GM12878 (cell line): ENCODE results near the gene BCL11A. TPM values are rescaled to one million over a fixed set of nuclear protein-coding genes. Genes with fewer than 3 reads are reported as not detected.

Experiments used
- ATAC-seq: fragments of 200-7000 bp; cut with Tn5 transposase; 3 replicates; pipeline ENCODE4 v1.9.1; 2020; ENCODE audit warnings: mild to moderate bottlenecking, moderate library complexity
- BruUV-seq: library from RNA; stranded (reverse); fragments of 400-500 nt; replicated peaks from 2 replicates; lab custom pipeline; 2021; lab: Mats Ljungman, UMichigan
- CTCF ChIA-PET: fragments of 300-600 bp; sonication (Branson Sonifier 250); formaldehyde crosslinking; extraction: SDS; loops from one replicate; lab custom pipeline; 2021; ENCODE audit warnings: inconsistent platforms; lab: Yijun Ruan, JAX
- POLR2A ChIA-PET: fragments of 350-600 bp; formaldehyde crosslinking; extraction: SDS; loops from one replicate; lab custom pipeline; 2021; ENCODE audit warnings: inconsistent platforms; lab: Charles Lee
- RAD21 ChIA-PET: fragments of 300-600 bp; sonication (Branson Sonifier 250); formaldehyde crosslinking; loops from one replicate; lab custom pipeline; 2023; ENCODE audit warnings: antibody characterized with exemption; ENCODE audit not compliant: unreplicated experiment; lab: Charles Lee
- SMC1A ChIA-PET: fragments of 300-600 bp; sonication (Branson Sonifier 250); formaldehyde crosslinking; loops from one replicate; lab custom pipeline; 2023; ENCODE audit not compliant: unreplicated experiment, uncharacterized antibody; lab: Charles Lee
- DNase-seq: peaks from one replicate; pipeline ENCODE4 v3.0.0-alpha.2; 2011; ENCODE audit warnings: low read depth, low spot score
- FAIRE-seq: peaks from 3 replicates; lab custom pipeline; 2011; peaks lifted over from hg19 to GRCh38; lab: Jason Lieb, UNC
- H2AFZ ChIP-seq: 2 replicates; pipeline ENCODE4 v1.6.0; 2011; ENCODE audit warnings: low read depth, low read length, control low read depth; ENCODE audit not compliant: control insufficient read depth
- H3K27ac ChIP-seq: 2 replicates; pipeline ENCODE4 v1.5.1; 2011; ENCODE audit warnings: control low read depth; ENCODE audit not compliant: control insufficient read depth, insufficient read depth
- H3K27me3 ChIP-seq, 2 experiments: replicated peaks in 1 of 2; 2 replicates each; pipeline versions ENCODE4 v1.6.0 to v1.6.1; 2011; ENCODE audit warnings: low read length in 1 of 2; ENCODE audit not compliant: control insufficient read depth in 2 of 2, insufficient read depth in 2 of 2
- H3K36me3 ChIP-seq, 2 experiments: 2 replicates each; pipeline ENCODE4 v1.5.1; 2011; ENCODE audit warnings: low read length in 1 of 2; ENCODE audit not compliant: control insufficient read depth in 2 of 2, insufficient read depth in 2 of 2
- H3K4me1 ChIP-seq: 2 replicates; pipeline ENCODE4 v1.6.1; 2011; ENCODE audit warnings: mild to moderate bottlenecking, low read length, moderate library complexity, mixed read lengths; ENCODE audit not compliant: control insufficient read depth, insufficient read depth
- H3K4me2 ChIP-seq: 2 replicates; pipeline ENCODE4 v1.6.0; 2011; ENCODE audit warnings: control low read depth; ENCODE audit not compliant: control insufficient read depth, insufficient read depth
- H3K4me3 ChIP-seq: fragments of 200-600 bp; sonication (generic); 2 replicates; pipeline ENCODE4 v1.5.1; 2016
- H3K79me2 ChIP-seq: 2 replicates; pipeline ENCODE4 v1.6.0; 2011; ENCODE audit warnings: low read length; ENCODE audit not compliant: control insufficient read depth, insufficient read depth
- H3K9ac ChIP-seq: 2 replicates; pipeline ENCODE4 v1.8.0; 2011; ENCODE audit warnings: low read length, control low read depth, mixed read lengths; ENCODE audit not compliant: control insufficient read depth, insufficient read depth
- H3K9me3 ChIP-seq: replicated peaks from 3 replicates; pipeline ENCODE4 v1.5.1; 2011; ENCODE audit warnings: mild to moderate bottlenecking, low read length; ENCODE audit not compliant: control insufficient read depth, insufficient read depth
- H4K20me1 ChIP-seq: 2 replicates; pipeline ENCODE4 v1.6.0; 2011; ENCODE audit not compliant: control insufficient read depth, insufficient read depth
- BRCA1 ChIP-seq: IDR thresholded peaks from 2 replicates; pipeline ENCODE4 v1.6.1; 2011; ENCODE audit warnings: low read depth, low read length, improper control_type of control experiment
- CHD4 ChIP-seq: fragments of 200-600 bp; sonication (generic); IDR thresholded peaks from 2 replicates; pipeline ENCODE4 v1.6.1; 2016; ENCODE audit warnings: mild to moderate bottlenecking
- ELK1 ChIP-seq: IDR thresholded peaks from 2 replicates; pipeline ENCODE4 v1.6.1; 2012; ENCODE audit warnings: low read depth, low read length, improper control_type of control experiment
- FOXM1 ChIP-seq: IDR thresholded peaks from 2 replicates; pipeline ENCODE4 v1.6.1; 2012; ENCODE audit warnings: low read depth, mild to moderate bottlenecking, inconsistent platforms, low read length, moderate library complexity
- IRF4 ChIP-seq: IDR thresholded peaks from 2 replicates; pipeline ENCODE4 v1.6.1; 2011; ENCODE audit warnings: low read depth, low read length
- JUNB ChIP-seq: IDR thresholded peaks from 2 replicates; pipeline ENCODE4 v1.6.1; 2016; ENCODE audit warnings: antibody characterized with exemption, mild to moderate bottlenecking
- MEF2B ChIP-seq: fragments of 450-650 bp; IDR thresholded peaks from 2 replicates; pipeline ENCODE4 v1.6.1; 2018; ENCODE audit warnings: mild to moderate bottlenecking, moderate library complexity; ENCODE audit not compliant: partially characterized antibody, poor library complexity, severe bottlenecking
- PAX5 ChIP-seq: IDR thresholded peaks from 2 replicates; pipeline ENCODE4 v1.6.1; 2011; ENCODE audit warnings: low read depth, low read length, borderline replicate concordance
- RAD51 ChIP-seq: fragments of 450-650 bp; IDR thresholded peaks from 2 replicates; pipeline ENCODE4 v1.6.1; 2016; ENCODE audit warnings: moderate library complexity, mild to moderate bottlenecking, inconsistent platforms
- RELB ChIP-seq: fragments of 450-650 bp; IDR thresholded peaks from 2 replicates; pipeline ENCODE4 v1.6.1; 2017; ENCODE audit warnings: low read depth, mild to moderate bottlenecking, moderate library complexity
- RUNX3 ChIP-seq: IDR thresholded peaks from 2 replicates; pipeline ENCODE4 v1.6.1; 2012; ENCODE audit warnings: low read length, inconsistent platforms
- SIN3A ChIP-seq: IDR thresholded peaks from 2 replicates; pipeline ENCODE4 v1.6.1; 2012; ENCODE audit warnings: low read depth, low read length, improper control_type of control experiment
- SPI1 ChIP-seq: IDR thresholded peaks from 2 replicates; pipeline ENCODE4 v1.6.1; 2011; ENCODE audit warnings: low read depth, mild to moderate bottlenecking, low read length, moderate library complexity, borderline replicate concordance; ENCODE audit not compliant: insufficient read depth
- TCF12 ChIP-seq: IDR thresholded peaks from 2 replicates; pipeline ENCODE4 v1.6.1; 2011; ENCODE audit warnings: low read depth, mild to moderate bottlenecking, low read length
- USF1 ChIP-seq: IDR thresholded peaks from 2 replicates; pipeline ENCODE4 v1.6.1; 2011; ENCODE audit warnings: borderline replicate concordance, low read depth, mild to moderate bottlenecking, moderate library complexity, mixed read lengths, low read length; ENCODE audit not compliant: insufficient read depth; ENCODE audit errors: extremely low read length
- ZBED1 ChIP-seq: IDR thresholded peaks from 2 replicates; pipeline ENCODE4 v1.6.1; 2016; ENCODE audit warnings: borderline replicate concordance
- ZNF622 ChIP-seq: fragments of 450-650 bp; IDR thresholded peaks from 2 replicates; pipeline ENCODE4 v1.6.1; 2017; ENCODE audit warnings: mild to moderate bottlenecking, inconsistent platforms
- WGBS: methylation state at CpG from one replicate; pipeline ENCODE4 v1.1.6; 2016; ENCODE audit warnings: low lambda C conversion rate; ENCODE audit not compliant: insufficient replicate concordance, insufficient coverage; ENCODE audit errors: missing lambda C conversion rate; 5-methylcytosine and 5-hydroxymethylcytosine counted together
- in situ Hi-C: fragments of 300-500 bp; cut with MboI; formaldehyde crosslinking; loops from 9 replicates; pipeline ENCODE4 v1.14.3; 2018; ENCODE audit warnings: mixed read lengths
- intact Hi-C: fragments of 100-400 bp; cut with micrococcal nuclease; formaldehyde crosslinking; loops from one replicate; pipeline ENCODE4 v1.14.2; 2022; ENCODE audit not compliant: unreplicated experiment
- polyA plus RNA-seq, 11 experiments: library from polyadenylated mRNA; depleted of rRNA in 4 of 11; unstranded in 6 of 11; stranded (reverse) in 5 of 11; fragments of >200 nt; fragmentation: Nextera tagmentation in 4 of 11; fragmentation: Illumina TruSeq in 1 of 11; extraction: Ambion mirVana in 4 of 11; extraction: Trizol in 1 of 11; gene quantifications; 1 replicate in 1 of 11; 2 replicates in 10 of 11; pipeline versions ENCODE4 v1.2.1 to v1.2.3, GENCODE V29; 2011 to 2016; ENCODE audit warnings: inconsistent platforms in 2 of 11, missing spikeins in 2 of 11, low read depth in 1 of 11
- total RNA-seq, 4 experiments: library from RNA; depleted of rRNA in 3 of 4; stranded (reverse); fragments of >200 nt in 3 of 4; fragmentation: Illumina TruSeq in 1 of 4; extraction: Trizol in 1 of 4; gene quantifications; 2 replicates each; pipeline versions ENCODE4 v1.2.1 to v1.2.3, GENCODE V29; 2013 to 2021

The BCL11A gene
- total and polyA plus RNA-seq, 10 of the 15 experiments (the other 5 are each of a cell fraction or from before 2014, with no cell fraction given), result 7.5 to 26.6 (median 11.1) TPM; not detected in 1

- in situ Hi-C loops (no loop called here), intact Hi-C loops (no loop called here)
- FAIRE-seq, result no peak
- H3K9ac ChIP-seq, result no peak overlapping the region
- H3K9me3 ChIP-seq, result no peaks in the 10 kb centered on the region; the same call in 2 of the 3 replicates
- no TSS peak for BruUV-seq
- TF ChIP-seq FOXM1 (no peak), SIN3A (no peak), SPI1 (no peak), BRCA1 (no peak), ZNF622 (no peak), IRF4 (no peak), CHD4 (no peak), ZBED1 (no peak), JUNB (no peak), RAD51 (no peak), USF1 (no peak), MEF2B (no peak), RUNX3 (no peak), RELB (no peak), ELK1 (no peak), TCF12 (no peak), PAX5 (no peak)
- no peak overlapping the region for H3K4me2 ChIP-seq
- RAD21 ChIA-PET, result no interaction called here
- POLR2A ChIA-PET, result no interaction called here
- SMC1A ChIA-PET, result no interaction called here
- peaks cover 6% of the 10 kb centered on the region for H3K4me1 ChIP-seq
- CTCF ChIA-PET, result interaction anchor here (1.1 kb wide), 1 partner anchor 26 kb away, joined by 5 read pairs; no protein-coding TSS in a partner anchor
- H4K20me1 ChIP-seq, result no peaks in the 10 kb centered on the region
- no peak overlapping the region for H3K27ac ChIP-seq
- WGBS, result 94% methylated on average over 4 of the region's 4 CpGs
- no peaks in the 10 kb centered on the region for H3K27me3 ChIP-seq
- H3K36me3 ChIP-seq, result peaks cover 0 to 7% of the 10 kb centered on the region in 2 experiments; a peak in 2 of 4 replicates
- no peak overlapping the region for H3K4me3 ChIP-seq
- no peak for DNase-seq
- no peak overlapping the region for H2AFZ ChIP-seq
- peaks cover 8% of the 10 kb centered on the region for H3K79me2 ChIP-seq
- ATAC-seq, result no peak
These were observed 87.7 kb downstream of the BCL11A start for GRCh38 chr2:60465736-60466135.
